GOT3 (cell line): ENCODE results near the gene CABLES2.

Experiments
- DNase-seq: peaks from one replicate; lab custom pipeline; 2025; ENCODE audit warnings: mixed read lengths; lab: John Stamatoyannopoulos, UW

Gene CABLES2

DNA sequence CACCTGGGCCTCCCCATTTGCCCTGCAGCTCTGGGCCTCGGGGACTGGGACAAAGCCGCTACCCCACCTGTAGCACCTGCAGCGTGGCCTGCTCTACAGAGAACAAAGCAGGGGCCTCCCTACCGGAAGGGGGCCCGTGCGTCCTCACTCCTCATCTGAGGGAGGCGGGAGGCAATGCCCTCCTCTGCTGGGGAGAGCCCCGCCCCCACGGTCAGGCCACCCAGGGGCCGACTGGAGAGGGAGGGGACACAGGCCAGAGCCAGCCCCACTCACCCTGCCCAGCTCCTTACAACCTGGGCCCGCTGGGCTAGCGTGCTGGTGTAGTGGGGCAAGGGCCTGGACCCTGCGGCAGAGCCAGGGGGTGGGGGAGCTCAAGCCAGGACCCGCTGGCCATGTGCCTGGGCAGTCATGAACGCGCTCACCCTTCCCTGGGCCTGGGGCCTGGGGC is 48.0 kb downstream of the CABLES2 start:
- no peak for DNase-seq

DNA sequence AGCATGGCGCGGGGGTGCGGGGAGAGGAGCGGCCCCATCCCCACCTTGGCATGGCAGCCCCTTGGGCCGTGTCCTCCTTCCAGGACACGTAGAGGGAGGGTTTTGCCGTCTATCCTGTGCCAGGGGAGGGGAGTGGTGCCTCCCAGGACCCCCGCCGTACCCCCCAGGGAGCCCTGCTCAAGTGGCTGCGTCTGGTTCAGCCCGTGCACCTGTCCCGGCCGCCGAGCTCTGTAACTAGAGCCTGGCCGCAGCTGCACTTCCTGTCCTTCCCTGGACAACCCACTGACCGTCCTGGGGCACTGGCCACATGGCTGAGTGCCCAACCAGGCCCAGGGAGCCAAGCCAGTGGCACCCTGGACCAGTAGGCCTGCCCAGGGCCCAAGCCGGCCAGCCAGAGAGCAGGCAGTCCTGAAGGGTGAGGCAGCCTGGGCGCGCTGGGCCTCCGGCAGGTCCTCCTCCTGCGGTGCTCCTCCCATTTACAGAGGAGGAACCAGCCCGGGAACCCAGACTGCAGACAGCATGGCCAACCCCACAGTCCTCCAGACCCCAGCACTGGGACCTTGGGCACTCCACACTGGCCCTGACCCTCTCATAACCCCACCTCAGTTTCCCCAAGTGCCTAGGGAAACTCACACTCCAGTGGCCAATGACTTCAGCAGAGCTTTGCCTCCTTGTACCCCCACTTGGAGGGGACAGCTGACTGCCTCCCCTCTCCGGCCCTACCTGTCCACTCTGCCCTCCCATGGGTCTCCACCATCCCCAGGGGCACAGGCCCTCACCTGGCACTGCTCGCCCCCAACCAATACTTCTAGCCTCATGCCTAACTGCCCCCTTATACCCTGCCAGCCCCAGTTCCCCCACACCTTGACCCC is 48.7 kb downstream of the CABLES2 start:
- no peak for DNase-seq

DNA sequence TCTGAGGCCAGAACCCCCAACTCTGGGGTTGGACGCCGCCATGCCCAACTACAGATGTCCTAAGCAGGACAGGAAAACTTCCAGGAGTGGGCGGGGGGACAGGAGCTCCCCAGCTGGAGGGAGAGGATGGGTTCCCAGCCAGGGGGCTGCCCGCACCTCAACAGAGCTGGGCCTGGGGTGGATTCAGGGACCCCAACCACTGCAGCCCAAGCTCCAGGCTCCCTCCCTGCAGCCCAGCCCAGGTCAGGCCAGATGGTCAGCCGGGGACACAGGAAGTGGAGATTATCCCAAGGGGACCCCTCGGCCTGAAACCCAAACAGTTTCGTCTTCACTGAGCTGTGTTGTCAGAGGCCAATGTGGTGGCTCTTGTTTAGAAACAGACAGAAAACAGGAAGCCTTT is 49.4 kb downstream of the CABLES2 start:
- DNase-seq: no peak

DNA sequence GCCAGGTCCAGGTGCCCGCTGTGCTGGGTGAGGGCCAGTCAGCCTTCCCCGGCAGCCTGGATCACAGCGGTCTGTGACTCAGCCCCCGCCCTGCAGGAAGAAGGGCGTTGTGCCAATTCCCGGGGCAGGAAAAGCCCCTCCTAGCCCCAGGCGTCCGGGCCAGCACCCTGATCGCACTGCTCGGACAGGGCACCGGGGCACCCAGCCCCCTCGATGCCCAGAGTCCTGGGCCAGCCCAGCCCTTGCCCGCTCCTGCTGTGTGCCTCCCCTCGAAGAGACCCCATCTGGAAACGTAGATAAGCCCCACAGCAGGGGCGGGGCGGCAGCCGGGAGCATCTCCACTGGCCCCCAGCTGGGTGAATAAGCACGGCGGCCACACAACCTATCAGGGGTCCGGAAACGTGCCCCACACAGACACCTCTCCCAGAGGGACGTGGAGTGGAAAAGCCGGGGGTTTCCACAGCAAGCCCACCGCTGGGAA is 49.9 kb downstream of the CABLES2 start:
- no peak for DNase-seq

DNA sequence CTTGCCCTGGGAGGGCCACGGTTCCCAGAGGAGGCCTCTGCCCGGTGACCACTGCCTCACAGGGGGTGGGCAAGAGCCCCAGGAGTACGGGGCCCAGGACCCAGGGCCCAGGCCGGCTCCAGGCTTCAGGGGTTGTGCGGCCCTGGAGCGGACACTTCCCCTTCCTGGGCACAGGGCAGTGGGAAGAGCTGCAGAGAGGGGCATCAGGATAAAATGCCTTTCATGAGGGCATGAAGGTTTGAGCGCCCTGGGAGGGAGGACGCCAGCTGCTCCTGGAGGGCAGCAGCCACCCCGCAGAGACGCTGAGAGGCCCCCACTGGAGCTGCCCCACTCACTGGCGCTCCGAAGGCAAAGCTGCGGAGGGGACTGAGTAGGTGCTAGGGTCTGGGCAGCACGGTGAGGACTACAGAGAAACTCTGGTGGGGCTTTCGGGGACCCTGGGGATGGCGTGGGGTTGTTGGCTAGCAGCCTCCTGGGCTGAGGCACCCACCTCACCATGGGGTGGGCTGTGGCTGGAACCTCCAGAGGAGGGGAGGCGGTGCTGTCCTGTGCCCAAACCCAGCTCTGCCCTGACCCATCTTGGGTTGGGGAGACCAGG is 50.4 kb downstream of the CABLES2 start:
- no peak for DNase-seq

DNA sequence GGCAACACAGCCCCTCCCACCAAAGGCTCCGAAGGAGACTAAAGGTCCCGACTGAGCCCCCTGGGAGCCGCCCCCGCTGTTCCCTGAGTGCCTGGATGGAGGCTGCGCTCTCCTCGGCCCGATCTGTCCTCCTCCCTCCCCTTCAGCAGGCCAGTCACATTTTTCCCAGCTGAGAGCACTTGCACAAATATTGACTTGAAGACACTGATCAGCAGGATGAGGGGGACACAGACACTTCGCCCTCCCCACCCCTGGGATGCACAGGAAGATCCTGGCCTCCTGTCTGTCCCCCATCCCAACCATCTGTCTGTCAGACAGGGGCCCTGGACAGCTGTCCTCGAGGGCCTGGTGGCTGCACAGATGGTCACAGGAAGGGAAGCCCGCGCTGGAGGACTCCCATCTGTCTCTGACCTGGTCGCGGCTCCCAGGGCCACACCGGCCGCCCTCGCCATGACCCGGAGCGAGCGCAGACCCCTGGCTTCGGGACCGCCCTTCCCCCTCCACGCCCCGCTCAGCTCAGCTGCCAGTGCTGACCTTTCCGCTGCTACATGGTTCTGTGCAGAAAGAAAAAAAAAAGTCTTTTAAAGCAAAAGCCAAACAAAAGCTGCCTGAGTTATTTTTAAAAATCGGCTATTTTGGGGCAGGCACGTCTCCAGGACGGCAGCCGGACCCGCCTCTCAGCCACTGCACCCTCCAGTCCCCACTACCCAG is 51.1 kb downstream of the CABLES2 start:
- DNase-seq: no peak

DNA sequence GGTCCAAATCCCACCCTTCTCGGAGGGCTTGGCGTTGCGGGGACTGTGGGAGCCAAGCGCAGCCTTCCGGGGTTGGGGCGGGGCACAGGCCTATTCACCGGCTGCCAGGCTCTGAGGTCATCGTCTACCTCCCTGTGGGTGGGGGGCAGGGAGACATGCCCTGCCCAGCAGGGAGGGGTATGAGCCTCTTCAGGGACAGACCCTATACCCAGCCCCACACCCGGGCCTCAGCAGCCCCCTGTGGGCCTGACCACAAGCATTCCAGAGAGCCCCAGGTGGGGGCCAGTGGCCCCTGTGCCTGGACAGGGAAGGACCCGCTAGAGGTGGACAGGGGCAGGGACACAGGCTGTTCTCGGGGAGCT is 51.6 kb downstream of the CABLES2 start:
- DNase-seq: no peak

DNA sequence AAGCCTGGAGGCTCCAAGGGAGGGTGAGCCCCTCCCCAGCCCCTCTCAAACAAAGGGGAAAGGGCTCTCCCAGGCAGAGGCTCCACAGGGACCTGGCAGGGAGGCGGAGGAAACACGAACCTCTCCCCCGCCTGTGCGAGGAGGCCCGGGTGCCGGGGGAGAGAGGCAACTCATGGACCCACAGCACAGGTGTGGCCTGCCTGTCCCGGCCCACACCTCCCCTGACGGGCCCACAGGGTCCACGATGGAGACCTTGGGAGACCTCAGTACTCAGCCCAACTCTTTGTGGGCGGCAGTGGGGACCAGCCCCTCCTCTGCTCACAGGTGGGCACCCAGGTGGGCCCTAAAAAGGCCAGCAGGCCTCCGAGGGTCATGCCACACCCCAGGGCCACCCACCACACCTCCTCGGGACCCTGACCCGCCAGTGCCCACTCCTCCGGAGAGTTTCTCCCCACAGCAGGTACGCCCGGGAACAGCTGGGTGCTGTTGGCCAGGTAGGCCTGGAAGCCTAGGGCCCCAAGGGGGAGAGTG is 52.2 kb downstream of the CABLES2 start:
- DNase-seq: no peak

DNA sequence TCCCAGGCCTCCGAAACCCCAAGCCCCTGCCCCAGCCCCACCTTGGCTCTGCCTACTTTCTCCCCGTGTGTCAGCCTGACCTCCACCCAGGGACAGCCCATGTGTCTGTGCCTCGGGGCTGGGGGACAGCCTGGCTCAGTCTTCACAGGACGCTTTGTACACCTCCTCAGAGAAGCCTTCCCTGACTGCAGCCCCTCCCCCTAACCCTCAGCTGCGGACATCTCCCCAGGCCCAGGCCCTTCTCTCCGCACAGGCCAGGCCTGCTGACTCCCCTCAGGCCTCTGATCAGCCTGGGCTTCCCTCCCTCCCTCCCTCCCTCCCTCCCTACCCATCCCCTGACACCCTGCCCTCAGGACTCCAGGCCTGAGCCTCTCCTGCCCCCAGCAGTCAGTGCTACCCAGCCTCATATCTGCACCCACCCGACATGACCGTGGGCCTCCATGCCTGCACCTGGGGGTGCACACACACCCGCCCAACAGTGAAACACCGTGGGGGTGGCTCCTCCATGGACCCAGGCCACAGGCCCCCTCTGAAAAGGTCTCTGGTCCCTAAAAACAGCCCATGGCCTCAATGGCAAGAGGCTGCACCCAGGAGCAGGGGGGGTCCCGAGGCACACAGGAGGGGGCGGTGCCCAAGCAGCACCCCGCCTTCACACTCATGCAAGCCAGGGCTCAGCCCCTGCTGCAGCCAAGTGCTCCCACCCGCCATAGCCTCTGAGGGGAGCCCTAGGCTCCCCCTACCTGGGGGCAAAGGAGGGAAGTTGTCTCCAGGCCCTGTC is 52.9 kb downstream of the CABLES2 start:
- DNase-seq: no peak

DNA sequence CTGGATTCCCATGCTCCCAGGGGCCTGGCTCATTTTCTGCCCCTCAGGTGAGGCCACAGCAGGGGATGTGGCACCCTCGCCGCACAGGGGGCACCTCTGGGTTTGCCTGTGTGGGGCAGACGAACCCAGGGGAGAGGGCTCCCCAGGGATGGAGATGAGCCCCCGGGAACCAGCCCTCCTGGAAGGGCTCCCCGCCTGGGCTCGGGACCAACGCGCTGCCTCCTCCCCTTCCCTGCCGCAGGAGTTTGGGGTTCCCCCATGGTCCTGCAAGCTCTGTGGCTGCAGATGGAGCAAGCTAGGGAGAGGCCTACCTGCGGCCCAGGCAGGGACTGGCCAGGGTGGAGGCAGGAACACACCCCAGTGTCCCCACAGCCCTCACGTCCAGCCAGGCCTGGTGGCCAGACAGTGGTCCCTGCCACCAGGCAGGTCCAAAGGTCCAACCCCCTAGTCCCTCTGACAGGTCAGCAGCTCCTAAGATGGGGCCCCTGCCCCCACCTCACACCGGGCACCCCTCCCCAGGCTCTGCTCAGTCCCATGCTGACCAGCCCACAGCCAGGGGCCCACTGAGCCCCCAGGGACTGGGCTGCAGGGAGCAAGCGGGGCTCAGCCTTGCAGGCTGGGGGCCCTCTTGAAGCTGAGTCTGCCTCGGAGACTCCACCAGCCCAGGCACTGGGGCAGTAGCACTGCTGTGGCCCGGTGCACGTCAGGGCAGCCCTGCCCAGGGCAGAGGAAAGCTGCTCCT is 53.6 kb downstream of the CABLES2 start:
- no peak for DNase-seq

DNA sequence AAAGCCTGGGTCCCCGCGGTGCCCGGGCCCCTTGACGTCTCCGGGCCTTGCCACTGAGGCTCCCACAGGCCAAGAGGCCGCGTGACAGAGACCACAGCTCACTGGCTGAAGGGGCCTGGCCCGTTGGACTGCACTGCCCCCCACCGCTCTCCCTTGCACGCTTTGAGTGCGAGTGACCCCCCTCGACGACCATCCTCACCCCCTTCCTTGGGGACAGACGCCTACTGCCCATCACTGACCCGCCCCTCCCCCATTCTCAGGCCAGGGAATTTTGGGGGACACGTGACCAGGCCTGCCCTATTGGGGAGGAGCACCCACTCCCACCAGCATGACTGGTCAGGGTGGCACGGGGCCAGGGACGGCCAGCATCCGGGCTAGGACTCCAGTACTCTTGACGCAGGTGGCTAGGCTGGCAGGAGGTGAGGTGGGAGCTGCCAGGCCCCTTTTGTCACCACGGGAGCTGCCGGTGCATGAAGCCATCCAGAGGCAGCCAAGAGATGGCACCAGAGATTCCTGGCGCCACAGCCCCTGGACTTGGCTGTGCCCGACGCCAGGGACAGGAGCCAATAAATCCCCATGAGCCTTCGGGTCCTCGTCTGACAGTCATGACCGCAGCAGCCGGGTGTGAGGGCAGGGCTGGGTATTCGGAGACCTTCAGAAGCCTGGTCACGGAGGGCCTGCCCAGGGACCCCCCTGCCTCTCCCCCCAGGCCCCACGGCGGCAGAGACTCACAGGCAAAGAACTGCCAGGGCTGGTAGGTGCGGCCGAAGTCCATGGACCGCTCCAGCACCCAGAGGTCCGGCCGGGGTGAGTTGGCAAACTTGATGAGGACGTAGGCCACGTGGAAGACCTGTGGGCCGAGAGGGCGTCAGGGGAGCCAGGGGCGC is 54.4 kb downstream of the CABLES2 start:
- no peak for DNase-seq

DNA sequence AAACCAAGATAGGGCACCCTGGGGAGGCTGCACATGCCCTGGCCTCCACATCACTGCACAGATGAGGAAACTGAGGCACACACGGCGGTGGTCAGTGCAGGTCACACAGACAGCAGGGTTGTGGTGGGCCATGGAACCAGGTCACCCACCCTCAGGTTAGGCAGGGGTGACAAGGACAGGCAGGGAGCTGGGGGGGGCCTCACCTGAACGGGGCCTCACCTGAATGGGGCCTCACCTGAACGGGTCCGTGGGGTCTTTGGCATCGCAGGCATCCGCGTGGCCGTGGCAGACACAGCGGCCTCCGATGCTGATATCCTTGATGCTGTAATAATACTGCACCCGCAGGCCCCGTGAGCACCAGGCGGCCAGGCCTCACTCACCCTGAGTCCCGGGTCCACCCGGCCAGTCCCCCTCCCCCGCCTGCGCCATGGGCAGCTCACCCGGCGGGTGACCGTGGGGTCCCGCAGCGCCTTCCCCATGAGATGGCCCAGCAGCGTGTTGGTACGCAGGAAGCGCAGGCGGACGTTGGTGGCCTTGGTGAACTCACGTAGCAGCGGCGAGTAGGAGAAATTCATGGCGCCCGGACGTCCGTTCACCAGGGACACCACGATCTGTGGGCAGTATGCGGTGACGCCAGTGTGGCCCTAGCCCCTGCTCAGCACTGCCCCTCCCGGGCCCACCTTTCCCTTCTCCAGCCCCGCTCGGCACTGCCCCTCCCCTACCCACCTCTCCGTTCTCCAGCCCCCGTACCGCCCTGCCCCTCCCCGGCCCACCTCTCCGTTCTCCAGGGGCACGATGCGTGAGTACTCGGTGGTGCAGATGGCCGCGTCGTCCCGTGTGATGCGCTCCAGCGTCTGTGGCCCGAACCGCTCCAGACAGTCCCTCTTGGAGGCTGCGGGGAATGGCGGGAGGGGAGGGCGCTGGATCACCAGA is 55.4 kb downstream of the CABLES2 start:
- DNase-seq: no peak

DNA sequence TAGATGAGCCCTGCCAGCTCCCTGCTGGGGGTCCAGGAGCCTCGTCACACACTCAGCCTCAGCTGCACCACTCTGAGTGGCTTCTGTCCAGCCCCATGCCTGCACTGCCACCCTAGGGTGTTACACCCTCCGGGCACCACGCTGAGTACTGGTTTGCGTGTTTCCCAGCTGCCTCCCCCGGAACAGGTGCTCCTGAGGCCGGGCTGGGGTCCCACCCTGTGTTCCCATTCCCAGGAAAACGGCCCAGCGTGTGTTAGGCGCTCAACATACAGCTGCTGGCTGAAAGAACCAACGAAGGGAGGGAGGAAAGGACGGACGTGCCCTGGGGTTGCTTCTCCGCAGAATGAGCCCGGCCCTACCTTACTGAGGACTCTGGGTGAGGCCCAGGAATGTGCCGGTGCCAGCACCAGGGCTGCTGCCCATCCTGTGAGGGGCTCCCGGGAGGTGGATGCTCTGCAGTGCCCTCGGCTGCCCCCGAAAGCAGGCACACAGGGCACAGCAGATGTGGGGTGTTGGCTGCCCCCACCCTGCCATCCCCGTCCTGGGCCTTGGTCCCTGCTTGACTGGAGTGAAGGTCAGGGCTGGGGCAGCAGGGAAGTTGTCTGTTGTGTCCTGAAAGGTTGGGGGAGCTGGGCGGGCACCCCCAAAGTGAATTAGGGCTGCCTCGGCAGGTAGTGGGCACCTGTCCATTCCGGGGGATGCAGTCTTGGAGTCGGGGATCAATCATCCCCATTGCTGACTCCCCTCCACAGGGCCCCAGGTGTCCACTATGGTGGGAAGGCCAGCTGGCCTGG is 56.3 kb downstream of the CABLES2 start:
- DNase-seq: no peak

DNA sequence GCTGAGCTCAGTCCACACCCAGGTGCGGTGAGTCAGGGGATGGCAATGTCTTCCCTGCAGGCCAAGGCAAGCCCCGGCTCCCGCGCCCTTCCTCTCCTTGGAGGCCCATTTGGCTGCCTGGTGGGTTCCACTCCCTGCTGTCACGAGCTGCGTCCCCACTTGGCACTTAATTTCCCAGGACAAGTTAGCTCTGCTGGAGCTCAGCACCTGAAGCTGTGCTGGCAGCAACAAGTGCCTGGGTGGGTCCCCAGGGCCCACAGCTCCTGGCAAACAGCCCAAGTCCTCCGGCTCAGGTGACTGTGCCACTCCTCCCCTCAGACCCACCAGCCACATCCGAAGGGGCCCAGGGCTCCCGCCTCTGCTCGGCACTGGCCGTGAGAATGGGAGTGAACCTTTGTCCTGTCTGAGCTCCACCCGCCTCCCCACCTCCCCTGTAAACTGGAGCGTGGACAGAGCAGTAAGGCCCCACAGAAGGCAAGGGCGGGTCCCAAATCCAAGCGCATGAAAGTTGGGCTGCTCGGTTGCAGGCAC is 56.9 kb downstream of the CABLES2 start:
- no peak for DNase-seq

DNA sequence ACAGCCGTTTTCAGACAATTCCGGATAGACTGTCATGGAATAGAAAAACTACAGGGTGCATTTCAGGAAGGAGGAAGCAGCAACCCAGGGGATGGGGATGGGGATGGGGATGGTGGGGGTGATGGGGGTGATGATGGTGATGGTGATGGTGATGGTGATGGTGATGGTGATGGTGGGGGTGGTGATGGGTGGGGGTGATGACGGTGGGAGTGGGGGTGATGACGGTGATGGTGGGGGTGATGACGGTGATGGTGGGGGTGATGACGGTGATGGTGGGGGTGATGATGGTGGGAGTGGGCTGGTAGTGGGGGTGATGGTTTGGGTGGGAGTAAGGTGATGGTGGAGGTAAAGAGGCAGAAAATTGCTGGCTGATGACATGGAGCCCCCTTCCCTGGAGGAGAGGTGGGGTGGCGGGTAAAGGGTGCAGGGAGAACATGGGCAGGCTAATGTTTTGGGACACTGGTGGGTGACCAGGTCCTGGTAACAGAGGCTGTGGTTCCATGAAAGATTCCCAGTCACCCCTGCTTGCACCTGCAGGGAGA is 57.5 kb downstream of the CABLES2 start:
- no peak for DNase-seq

DNA sequence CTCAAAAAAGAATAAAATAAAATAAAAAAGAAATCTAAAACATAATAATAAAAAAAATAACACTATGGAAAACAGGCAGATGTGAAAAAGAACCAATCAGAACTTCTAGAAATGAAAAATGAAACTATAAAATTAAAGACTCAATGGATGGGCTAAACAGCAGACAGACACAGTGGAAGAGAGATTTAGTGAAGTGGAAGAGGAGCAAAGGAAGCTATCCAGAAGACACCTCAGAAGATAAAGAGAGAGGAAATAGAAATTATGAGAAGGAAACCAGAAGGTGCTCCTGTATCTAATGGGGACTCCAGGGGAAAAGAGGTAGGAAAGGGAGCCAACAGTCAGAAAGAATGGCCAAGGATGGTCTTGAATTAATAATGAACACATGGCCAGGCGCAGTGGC is 58.5 kb downstream of the CABLES2 start:
- no peak for DNase-seq

DNA sequence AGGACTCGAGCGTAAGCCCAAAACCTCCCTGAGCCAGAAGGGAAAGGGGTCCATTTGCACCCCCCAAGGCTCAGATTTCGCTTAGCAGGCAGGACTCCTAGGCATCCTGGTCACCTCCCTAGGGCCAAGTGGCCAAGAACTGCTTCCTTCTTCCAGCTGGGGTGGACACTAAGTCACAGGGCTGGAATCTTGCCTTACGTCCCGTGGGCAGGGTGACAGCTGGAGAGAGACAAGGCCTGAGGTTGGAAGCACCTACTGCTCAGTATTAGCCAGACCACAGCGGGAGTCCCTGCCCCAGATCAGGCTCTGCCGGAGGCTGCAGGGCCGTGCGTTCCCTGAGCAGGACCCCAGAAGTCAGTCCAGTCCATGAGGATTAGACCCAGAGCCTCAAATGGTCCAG is 59.6 kb downstream of the CABLES2 start:
- no peak for DNase-seq

DNA sequence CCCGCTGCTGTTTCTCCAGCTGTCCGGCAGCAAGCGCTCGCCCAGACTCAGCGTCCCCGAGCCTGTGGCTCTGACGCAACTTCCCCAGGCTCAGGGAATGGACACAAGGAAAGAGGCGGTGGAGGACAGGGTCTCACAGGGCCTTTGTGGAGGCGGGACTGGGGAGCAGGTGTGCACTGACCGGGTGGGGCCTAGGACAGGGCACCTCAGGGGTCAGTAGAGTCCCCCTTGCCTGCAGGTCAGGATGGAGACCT is 60.0 kb downstream of the CABLES2 start:
- DNase-seq: no peak
